Esophagus muscularis mucosa (tissue), 4 donors: ENCODE results near the gene ARHGAP6. TPM values are rescaled to one million over a fixed set of nuclear protein-coding genes. Genes with fewer than 3 reads are reported as not detected.
"Not testable (repeated sequence)": the region's sequence is repeated elsewhere in the genome, so short reads cannot be mapped to it uniquely, and the experiment has no call there.

Experiments
- DNase-seq: peaks from one replicate; pipeline ENCODE4 v3.0.0-alpha.2; 2017; ENCODE audit errors: extremely low spot score
- H3K27ac ChIP-seq, 4 donors: fragments of 200-600 bp; sonication (generic); replicated peaks in 1 of 4; 1 replicate in 3 of 4; 2 replicates in 1 of 4; pipeline ENCODE4 v1.5.1; 2016 to 2019; ENCODE audit warnings: mild to moderate bottlenecking in 1 of 4
- H3K27me3 ChIP-seq, 4 donors: fragments of 200-600 bp; sonication (generic); one replicate each; pipeline versions ENCODE4 v1.5.1 to v1.6.0; 2016 to 2019
- H3K36me3 ChIP-seq, 4 donors: fragments of 200-600 bp; sonication (generic); one replicate each; pipeline ENCODE4 v1.5.1; 2016 to 2019
- H3K4me1 ChIP-seq, 4 donors: fragments of 200-600 bp; sonication (generic); one replicate each; pipeline ENCODE4 v1.5.1; 2016 to 2019
- H3K4me3 ChIP-seq, 4 donors: fragments of 200-600 bp; sonication (generic); 1 replicate in 2 of 4; 2 replicates in 2 of 4; pipeline ENCODE4 v1.5.1; 2016 to 2019; ENCODE audit warnings: mild to moderate bottlenecking in 4 of 4, moderate library complexity in 1 of 4
- H3K9me3 ChIP-seq, 4 donors: fragments of 200-600 bp; sonication (generic); 1 replicate in 3 of 4; 2 replicates in 1 of 4; pipeline ENCODE4 v1.5.1; 2016 to 2019
- CTCF ChIP-seq, 3 experiments: fragments of 200-600 bp in 2 of 3; fragments of 450-650 bp in 1 of 3; sonication (generic) in 2 of 3; IDR thresholded peaks; one replicate each; pipeline ENCODE4 v1.5.1; 2017 to 2019; ENCODE audit warnings: antibody characterized with exemption in 3 of 3, mild to moderate bottlenecking in 2 of 3, moderate library complexity in 1 of 3
- EP300 ChIP-seq: sonication (generic); formaldehyde crosslinking; IDR thresholded peaks from one replicate; pipeline ENCODE4 v1.6.1; 2017; ENCODE audit warnings: antibody characterized with exemption
- POLR2A ChIP-seq: fragments of 450-650 bp; IDR thresholded peaks from one replicate; pipeline ENCODE4 v1.6.1; 2017; ENCODE audit warnings: antibody characterized with exemption, moderate library complexity, mild to moderate bottlenecking, low read depth
- POLR2AphosphoS5 ChIP-seq, 2 donors: sonication (generic); formaldehyde crosslinking; IDR thresholded peaks; one replicate each; pipeline ENCODE4 v1.6.1; 2017; ENCODE audit warnings: antibody characterized with exemption in 2 of 2
- WGBS: methylation state at CpG from one replicate; pipeline ENCODE4 v1.1.5; 2018; 5-methylcytosine and 5-hydroxymethylcytosine counted together
- intact Hi-C: fragments of 100-400 bp; cut with DNase I; formaldehyde crosslinking; loops from one replicate; pipeline ENCODE4 v1.15.1; 2023
- total RNA-seq, 4 donors: library from RNA; depleted of rRNA; stranded (reverse); fragments of >200 nt; gene quantifications; one replicate each; pipeline versions ENCODE4 v1.1.0 to v1.2.1, GENCODE V29; 2016

ARHGAP6 gene
- total RNA-seq, 4 donors from 2014 or later, result 25.2 to 44.8 (median 30.6) TPM

- no peak for DNase-seq
- intact Hi-C loops, result no loop called here
- WGBS, result 61% methylated on average over 2 of the region's 2 CpGs
Observed at GRCh38 chrX:11580789-11581188, 84.9 kb downstream of the ARHGAP6 start.

GRCh38 chrX:11579636-11580600 lies 85.8 kb downstream of the ARHGAP6 start:
- 46% methylated on average over 7 of the region's 7 CpGs for WGBS
- no peak overlapping the region for H3K4me3 ChIP-seq
- no peak overlapping the region for H3K27ac ChIP-seq
- no peaks in the 10 kb centered on the region for H3K9me3 ChIP-seq
- H3K36me3 ChIP-seq, result no peaks in the 10 kb centered on the region
- no peak for DNase-seq
- TF ChIP-seq EP300 (no peak), CTCF (IDR thresholded peaks at IDR 0.05) (no peak), POLR2A (no peak), POLR2AphosphoS5 (IDR thresholded peaks at IDR 0.05) (no peak)
- intact Hi-C loops, result no loop called here
- H3K27me3 ChIP-seq, result no peaks in the 10 kb centered on the region
- H3K4me1 ChIP-seq, result peaks cover 0 to 6% (median 2%) of the 10 kb centered on the region in 4 donors

More at GRCh38 chrX:11580789-11581188, 84.9 kb downstream of the ARHGAP6 start:
- no peak overlapping the region for H3K4me3 ChIP-seq
- H3K36me3 ChIP-seq, result no peaks in the 10 kb centered on the region
- H3K27me3 ChIP-seq, result no peaks in the 10 kb centered on the region
- peaks cover 0 to 6% (median 2%) of the 10 kb centered on the region in 4 donors for H3K4me1 ChIP-seq
- no peaks in the 10 kb centered on the region for H3K9me3 ChIP-seq
- H3K27ac ChIP-seq, result no peak overlapping the region
- TF ChIP-seq POLR2A (no peak), POLR2AphosphoS5 (IDR thresholded peaks at IDR 0.05) (no peak), EP300 (no peak), CTCF (IDR thresholded peaks at IDR 0.05) (no peak)

- WGBS, result 62% methylated on average over 1 of the region's 1 CpG
- H3K27me3 ChIP-seq, H3K9me3 ChIP-seq, H3K36me3 ChIP-seq, H3K4me1 ChIP-seq, DNase-seq, H3K4me3 ChIP-seq, H3K27ac ChIP-seq, intact Hi-C loops: not testable (repeated sequence)
Observed at GRCh38 chrX:11578301-11578700, 87.4 kb downstream of the ARHGAP6 start.

GRCh38 chrX:11577603-11578002 lies 88.1 kb downstream of the ARHGAP6 start:
- H3K4me1 ChIP-seq, result peaks cover 0 to 6% (median 2%) of the 10 kb centered on the region in 4 donors
- H3K27ac ChIP-seq, result no peak overlapping the region
- no peak overlapping the region for H3K4me3 ChIP-seq
- H3K27me3 ChIP-seq, result no peaks in the 10 kb centered on the region
- no peak for TF ChIP-seq POLR2A
- TF ChIP-seq CTCF (IDR thresholded peaks at IDR 0.05), result no peak
- no peak for TF ChIP-seq POLR2AphosphoS5 (IDR thresholded peaks at IDR 0.05)
- no peak for TF ChIP-seq EP300
- DNase-seq, result no peak
- H3K9me3 ChIP-seq, result no peaks in the 10 kb centered on the region
- intact Hi-C loops, result no loop called here
- 89% methylated on average over 3 of the region's 3 CpGs for WGBS
- H3K36me3 ChIP-seq, result no peaks in the 10 kb centered on the region

- H3K9me3 ChIP-seq, result no peaks in the 10 kb centered on the region
- no peaks in the 10 kb centered on the region for H3K27me3 ChIP-seq
- no peaks in the 10 kb centered on the region for H3K36me3 ChIP-seq
- TF ChIP-seq EP300 (no peak), POLR2A (no peak), POLR2AphosphoS5 (IDR thresholded peaks at IDR 0.05) (no peak), CTCF (IDR thresholded peaks at IDR 0.05) (no peak)
- H3K4me1 ChIP-seq, result peaks cover 0 to 6% (median 2%) of the 10 kb centered on the region in 4 donors
- intact Hi-C loops, result no loop called here
- H3K4me3 ChIP-seq, result no peak overlapping the region
- WGBS, result 69% methylated on average over 2 of the region's 2 CpGs
- H3K27ac ChIP-seq, result no peak overlapping the region
- no peak for DNase-seq
Observed at GRCh38 chrX:11575332-11575731, 90.4 kb downstream of the ARHGAP6 start.
